Measurements from ENCODE around the gene LRRC58.
"Not testable (repeated sequence)": the region's sequence is repeated elsewhere in the genome, so short reads cannot be mapped to it uniquely, and the experiment has no call there.

Gene LRRC58

GRCh38 chr3:120348991-120349854, at the start of gene LRRC58:
Gene LRRC58 (minus strand): TSS chr3:120349354. CDS start chr3:120349243, 111 bp downstream.
- DNase-seq = peak; percentile 87

GRCh38 chr3:120396469-120396868, 47.3 kb upstream of the LRRC58 start:
- DNase-seq = no peak

- DNase-seq = no peak
Measured at GRCh38 chr3:120394347-120394746, 45.2 kb upstream of the LRRC58 start.

- DNase-seq = no peak
Measured at GRCh38 chr3:120393761-120394160, 44.6 kb upstream of the LRRC58 start.

- no peak for DNase-seq
Measured at GRCh38 chr3:120393243-120393642, 44.1 kb upstream of the LRRC58 start.

GRCh38 chr3:120382941-120383447, 33.8 kb upstream of the LRRC58 start:
- DNase-seq = no peak

GRCh38 chr3:120381503-120381902, 32.3 kb upstream of the LRRC58 start:
- DNase-seq = no peak

- DNase-seq = not testable (repeated sequence)
Measured at GRCh38 chr3:120377948-120378347, 28.8 kb upstream of the LRRC58 start.

- no peak for DNase-seq
Measured at GRCh38 chr3:120370463-120370862, 21.3 kb upstream of the LRRC58 start.

GRCh38 chr3:120369037-120369467, 19.9 kb upstream of the LRRC58 start:
- no peak for DNase-seq

GRCh38 chr3:120368172-120368571, 19.0 kb upstream of the LRRC58 start:
- no peak for DNase-seq

GRCh38 chr3:120364821-120365220, 15.7 kb upstream of the LRRC58 start:
- DNase-seq = no peak

- no peak for DNase-seq
Measured at GRCh38 chr3:120364101-120364500, 14.9 kb upstream of the LRRC58 start.

GRCh38 chr3:120357807-120358206, 8.7 kb upstream of the LRRC58 start:
- DNase-seq = no peak

GRCh38 chr3:120355486-120355885, 6.3 kb upstream of the LRRC58 start:
- no peak for DNase-seq

GRCh38 chr3:120353463-120353862, 4.3 kb upstream of the LRRC58 start:
- no peak for DNase-seq

GRCh38 chr3:120352017-120352416, 2.9 kb upstream of the LRRC58 start:
- DNase-seq = no peak

- DNase-seq = no peak
Measured at GRCh38 chr3:120350401-120350941, 1.3 kb upstream of the LRRC58 start.

GRCh38 chr3:120349855-120350125, 636 bp upstream of the LRRC58 start:
- no peak for DNase-seq

GRCh38 chr3:120348065-120348990, 826 bp downstream of the LRRC58 start:
- DNase-seq = peak; percentile 48

GRCh38 chr3:120344349-120344748, 4.8 kb downstream of the LRRC58 start:
- no peak for DNase-seq

GRCh38 chr3:120341658-120342346, 7.4 kb downstream of the LRRC58 start:
- DNase-seq = no peak

- no peak for DNase-seq
Measured at GRCh38 chr3:120339362-120339761, 9.8 kb downstream of the LRRC58 start.

All from CD4-positive, alpha-beta T cell treated with Interferon gamma for 1 hour (primary cell).